ENCODE data around the gene HDC.

HDC gene

GRCh38 chr15:50265620-50266019, at the start of gene HDC:
HDC (minus strand) TSS chr15:50265726; CDS start chr15:50265623, 103 bp downstream.
- DNase-seq (ENCODE audit: low read depth, low spot score), result no peak
- no peak within 1 kb of the TSS for H3K27ac ChIP-seq

GRCh38 chr15:50312636-50313035, 47.1 kb upstream of the HDC start:
- H3K27ac ChIP-seq, result no peak overlapping the region
- DNase-seq (ENCODE audit: low read depth, low spot score), result no peak

GRCh38 chr15:50307799-50308198, 42.3 kb upstream of the HDC start:
- H3K27ac ChIP-seq, result no peak overlapping the region
- DNase-seq (ENCODE audit: low read depth, low spot score), result no peak

- DNase-seq (ENCODE audit: low read depth, low spot score), result no peak
- no peak overlapping the region for H3K27ac ChIP-seq
Observed at GRCh38 chr15:50304836-50305235, 39.3 kb upstream of the HDC start.

- DNase-seq (ENCODE audit: low read depth, low spot score), result no peak
- H3K27ac ChIP-seq, result no peak overlapping the region
Observed at GRCh38 chr15:50302581-50302980, 37.1 kb upstream of the HDC start.

- no peak for DNase-seq (ENCODE audit: low read depth, low spot score)
Observed at GRCh38 chr15:50298340-50298739, 32.8 kb upstream of the HDC start.

GRCh38 chr15:50295966-50296365, 30.4 kb upstream of the HDC start:
- DNase-seq (ENCODE audit: low read depth, low spot score), result no peak

More at GRCh38 chr15:50298340-50298739, 32.8 kb upstream of the HDC start:
- no peak overlapping the region for H3K27ac ChIP-seq

GRCh38 chr15:50289749-50290148, 24.2 kb upstream of the HDC start:
- no peak for DNase-seq (ENCODE audit: low read depth, low spot score)
- no peak overlapping the region for H3K27ac ChIP-seq

More at GRCh38 chr15:50295966-50296365, 30.4 kb upstream of the HDC start:
- H3K27ac ChIP-seq, result no peak overlapping the region

- no peak overlapping the region for H3K27ac ChIP-seq
- DNase-seq (ENCODE audit: low read depth, low spot score), result no peak
Observed at GRCh38 chr15:50287324-50288116, 22.0 kb upstream of the HDC start.

- no peak overlapping the region for H3K27ac ChIP-seq
Observed at GRCh38 chr15:50281427-50281826, 15.9 kb upstream of the HDC start.

GRCh38 chr15:50280271-50280670, 14.7 kb upstream of the HDC start:
- no peak for DNase-seq (ENCODE audit: low read depth, low spot score)
- H3K27ac ChIP-seq, result no peak overlapping the region

More at GRCh38 chr15:50281427-50281826, 15.9 kb upstream of the HDC start:
- DNase-seq (ENCODE audit: low read depth, low spot score), result no peak

- DNase-seq (ENCODE audit: low read depth, low spot score), result no peak
- no peak overlapping the region for H3K27ac ChIP-seq
Observed at GRCh38 chr15:50278496-50278895, 13.0 kb upstream of the HDC start.

GRCh38 chr15:50277370-50277769, 11.8 kb upstream of the HDC start:
- H3K27ac ChIP-seq, result no peak overlapping the region
- no peak for DNase-seq (ENCODE audit: low read depth, low spot score)

- H3K27ac ChIP-seq, result no peak overlapping the region
- DNase-seq (ENCODE audit: low read depth, low spot score), result no peak
Observed at GRCh38 chr15:50275908-50276307, 10.4 kb upstream of the HDC start.

GRCh38 chr15:50275091-50275490, 9.6 kb upstream of the HDC start:
- no peak for DNase-seq (ENCODE audit: low read depth, low spot score)
- no peak overlapping the region for H3K27ac ChIP-seq

- DNase-seq (ENCODE audit: low read depth, low spot score), result no peak
- no peak overlapping the region for H3K27ac ChIP-seq
Observed at GRCh38 chr15:50267577-50267976, 2.1 kb upstream of the HDC start.

GRCh38 chr15:50262533-50262932, 3.0 kb downstream of the HDC start:
- no peak for DNase-seq (ENCODE audit: low read depth, low spot score)
- no peak overlapping the region for H3K27ac ChIP-seq

- H3K27ac ChIP-seq, result no peak overlapping the region
Observed at GRCh38 chr15:50261981-50262380, 3.5 kb downstream of the HDC start.

GRCh38 chr15:50260969-50261496, 4.5 kb downstream of the HDC start:
- DNase-seq (ENCODE audit: low read depth, low spot score), result no peak
- no peak overlapping the region for H3K27ac ChIP-seq

More at GRCh38 chr15:50261981-50262380, 3.5 kb downstream of the HDC start:
- no peak for DNase-seq (ENCODE audit: low read depth, low spot score)

GRCh38 chr15:50259276-50259675, 6.2 kb downstream of the HDC start:
- no peak for DNase-seq (ENCODE audit: low read depth, low spot score)
- no peak overlapping the region for H3K27ac ChIP-seq

- H3K27ac ChIP-seq, result no peak overlapping the region
- DNase-seq (ENCODE audit: low read depth, low spot score), result no peak
Observed at GRCh38 chr15:50257924-50258323, 7.6 kb downstream of the HDC start.

- H3K27ac ChIP-seq, result no peak overlapping the region
- no peak for DNase-seq (ENCODE audit: low read depth, low spot score)
Observed at GRCh38 chr15:50257332-50257731, 8.2 kb downstream of the HDC start.
